GM12891 (cell line): ENCODE data around the gene WDR87.

Source experiments
- DNase-seq: peaks from one replicate; pipeline ENCODE4 v3.0.0; 2011; ENCODE audit warnings: low spot score; ENCODE audit not compliant: insufficient read length
- FAIRE-seq: peaks from 2 replicates; lab custom pipeline; 2011; peaks lifted over from hg19 to GRCh38; lab: Jason Lieb, UNC
- PAX5 ChIP-seq: IDR thresholded peaks from 2 replicates; pipeline ENCODE4 v1.6.1; 2011; ENCODE audit warnings: low read length, moderate library complexity, mild to moderate bottlenecking; ENCODE audit not compliant: insufficient read depth, severe bottlenecking
- POLR2A ChIP-seq: IDR thresholded peaks from 2 replicates; pipeline ENCODE4 v1.6.1; 2011; ENCODE audit warnings: low read depth, low read length, control low read depth
- POLR2AphosphoS5 ChIP-seq: IDR thresholded peaks from 2 replicates; pipeline ENCODE4 v1.6.1; 2011; ENCODE audit warnings: low read depth, low read length, control low read depth
- POU2F2 ChIP-seq: IDR thresholded peaks from 2 replicates; pipeline ENCODE4 v1.6.1; 2011; ENCODE audit warnings: low read depth, mild to moderate bottlenecking, control low read depth, low read length, moderate library complexity
- SPI1 ChIP-seq: IDR thresholded peaks from 2 replicates; pipeline ENCODE4 v1.6.1; 2011; ENCODE audit warnings: low read depth, low read length, control low read depth
- TAF1 ChIP-seq: IDR thresholded peaks from 2 replicates; pipeline ENCODE4 v1.6.1; 2011; ENCODE audit warnings: low read depth, low read length, control low read depth

Gene WDR87

GRCh38 chr19:37947778-37948177 is 41.4 kb upstream of the WDR87 start:
- no peak for FAIRE-seq
- no peak for TF ChIP-seq POLR2AphosphoS5
- no peak for TF ChIP-seq SPI1
- TF ChIP-seq POU2F2: no peak
- TF ChIP-seq TAF1: no peak
- TF ChIP-seq POLR2A: no peak
- no peak for TF ChIP-seq PAX5
- DNase-seq: no peak

- TF ChIP-seq PAX5 (no peak), POU2F2 (no peak), TAF1 (no peak), POLR2A (no peak), SPI1 (no peak), POLR2AphosphoS5 (no peak)
- DNase-seq (no peak), FAIRE-seq (no peak)
These were observed 39.7 kb upstream of the WDR87 start for GRCh38 chr19:37946132-37946531.

- FAIRE-seq (no peak), DNase-seq (no peak)
These were observed 37.1 kb upstream of the WDR87 start for GRCh38 chr19:37943480-37943879.

GRCh38 chr19:37942516-37942902 is 36.1 kb upstream of the WDR87 start:
- FAIRE-seq: no peak
- DNase-seq: no peak
- TF ChIP-seq POLR2AphosphoS5: no peak
- no peak for TF ChIP-seq POU2F2
- no peak for TF ChIP-seq PAX5
- no peak for TF ChIP-seq SPI1
- no peak for TF ChIP-seq TAF1
- TF ChIP-seq POLR2A: no peak

More at GRCh38 chr19:37943480-37943879, 37.1 kb upstream of the WDR87 start:
- TF ChIP-seq TAF1 (no peak), POLR2AphosphoS5 (no peak), POU2F2 (no peak), SPI1 (no peak), PAX5 (no peak), POLR2A (no peak)

GRCh38 chr19:37941782-37942515 is 35.6 kb upstream of the WDR87 start:
- DNase-seq: no peak
- no peak for TF ChIP-seq POLR2A
- no peak for TF ChIP-seq PAX5
- TF ChIP-seq POLR2AphosphoS5: no peak
- TF ChIP-seq TAF1: no peak
- TF ChIP-seq SPI1: no peak
- no peak for FAIRE-seq

- no peak for DNase-seq
- FAIRE-seq: no peak
- TF ChIP-seq SPI1 (no peak), POLR2A (no peak)
These were observed 32.0 kb upstream of the WDR87 start for GRCh38 chr19:37938353-37938752.

GRCh38 chr19:37936886-37937285 is 30.5 kb upstream of the WDR87 start:
- TF ChIP-seq TAF1 (no peak), PAX5 (no peak), POLR2A (no peak), POU2F2 (no peak), SPI1 (no peak)
- no peak for DNase-seq
- no peak for FAIRE-seq

- FAIRE-seq (no peak), DNase-seq (no peak)
- TF ChIP-seq POLR2AphosphoS5 (no peak), POU2F2 (no peak), PAX5 (no peak), POLR2A (no peak), SPI1 (no peak), TAF1 (no peak)
These were observed 29.8 kb upstream of the WDR87 start for GRCh38 chr19:37936166-37936565.

- FAIRE-seq: no peak
- no peak for DNase-seq
- no peak for TF ChIP-seq POLR2AphosphoS5
- TF ChIP-seq TAF1: no peak
- no peak for TF ChIP-seq SPI1
- no peak for TF ChIP-seq POLR2A
These were observed 28.9 kb upstream of the WDR87 start for GRCh38 chr19:37935341-37935740.

GRCh38 chr19:37933937-37934358 is 27.6 kb upstream of the WDR87 start:
- no peak for DNase-seq
- no peak for FAIRE-seq
- TF ChIP-seq POU2F2: no peak
